GM23338 (cell line): ENCODE data around the gene FBXL19.

Experiments
- CREB1 ChIP-seq: fragments of 250-450 bp; sonication (Bioruptor Pico); IDR thresholded peaks from 2 replicates; pipeline ENCODE4 v1.5.0; 2020; ENCODE audit warnings: low read depth, mild to moderate bottlenecking, moderate library complexity
- EZH2 ChIP-seq: fragments of 200-600 bp; sonication (generic); IDR thresholded peaks from one replicate; pipeline ENCODE4 v1.8.0; 2017; ENCODE audit warnings: antibody characterized with exemption, mild to moderate bottlenecking, low read depth; ENCODE audit not compliant: unreplicated experiment
- EZH2phosphoT487 ChIP-seq: fragments of 200-600 bp; sonication (generic); IDR thresholded peaks from one replicate; pipeline ENCODE4 v1.8.1; 2018; ENCODE audit warnings: antibody characterized with exemption; ENCODE audit not compliant: unreplicated experiment
- NANOG ChIP-seq: IDR thresholded peaks from 2 replicates; pipeline ENCODE4 v1.6.1; 2016; ENCODE audit warnings: antibody characterized with exemption, borderline replicate concordance
- POLR2AphosphoS5 ChIP-seq: IDR thresholded peaks from 2 replicates; pipeline ENCODE4 v1.6.1; 2016; ENCODE audit warnings: antibody characterized with exemption, low read depth
- ZNF331 ChIP-seq: fragments of 250-450 bp; sonication (Bioruptor Pico); IDR thresholded peaks from 2 replicates; pipeline ENCODE4 v1.5.0; 2020; ENCODE audit warnings: low read depth, mild to moderate bottlenecking, moderate library complexity
- TF ChIP-seq, protein P1 (sequence below), 2 experiments: fragments of 200-600 bp in 1 of 2; sonication (generic) in 1 of 2; conservative IDR thresholded peaks; 2 replicates each; pipeline versions ENCODE4 v1.5.1 to v1.6.1; 2016 to 2017; ENCODE audit warnings: antibody characterized with exemption in 2 of 2, low read depth in 2 of 2, mild to moderate bottlenecking in 2 of 2, moderate library complexity in 1 of 2
- TF ChIP-seq, protein P2 (sequence below): IDR thresholded peaks from one replicate; pipeline ENCODE4 v1.6.1; 2018; ENCODE audit warnings: antibody characterized with exemption; ENCODE audit not compliant: unreplicated experiment

DNA sequence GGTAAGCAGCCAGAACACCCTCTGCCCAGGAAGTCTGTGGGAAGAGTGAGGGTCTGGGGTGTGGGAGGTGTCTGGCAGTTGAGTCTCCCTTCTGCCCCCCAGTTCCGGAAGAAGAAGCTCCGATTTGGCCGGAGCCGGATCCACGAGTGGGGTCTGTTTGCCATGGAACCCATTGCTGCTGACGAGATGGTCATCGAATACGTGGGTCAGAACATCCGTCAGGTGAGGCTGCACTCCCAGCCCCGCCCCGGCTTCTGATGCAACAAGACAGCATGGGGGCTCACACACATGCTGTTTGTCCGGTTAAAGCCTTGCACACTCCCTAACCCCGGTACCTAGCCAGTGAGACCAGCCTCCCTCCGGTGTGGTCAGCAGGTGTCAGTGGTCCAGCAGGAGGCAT is 57.6 kb downstream of the FBXL19 start:
- TF ChIP-seq, protein P1, sequence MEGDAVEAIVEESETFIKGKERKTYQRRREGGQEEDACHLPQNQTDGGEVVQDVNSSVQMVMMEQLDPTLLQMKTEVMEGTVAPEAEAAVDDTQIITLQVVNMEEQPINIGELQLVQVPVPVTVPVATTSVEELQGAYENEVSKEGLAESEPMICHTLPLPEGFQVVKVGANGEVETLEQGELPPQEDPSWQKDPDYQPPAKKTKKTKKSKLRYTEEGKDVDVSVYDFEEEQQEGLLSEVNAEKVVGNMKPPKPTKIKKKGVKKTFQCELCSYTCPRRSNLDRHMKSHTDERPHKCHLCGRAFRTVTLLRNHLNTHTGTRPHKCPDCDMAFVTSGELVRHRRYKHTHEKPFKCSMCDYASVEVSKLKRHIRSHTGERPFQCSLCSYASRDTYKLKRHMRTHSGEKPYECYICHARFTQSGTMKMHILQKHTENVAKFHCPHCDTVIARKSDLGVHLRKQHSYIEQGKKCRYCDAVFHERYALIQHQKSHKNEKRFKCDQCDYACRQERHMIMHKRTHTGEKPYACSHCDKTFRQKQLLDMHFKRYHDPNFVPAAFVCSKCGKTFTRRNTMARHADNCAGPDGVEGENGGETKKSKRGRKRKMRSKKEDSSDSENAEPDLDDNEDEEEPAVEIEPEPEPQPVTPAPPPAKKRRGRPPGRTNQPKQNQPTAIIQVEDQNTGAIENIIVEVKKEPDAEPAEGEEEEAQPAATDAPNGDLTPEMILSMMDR (conservative IDR thresholded peaks at IDR 0.05; ENCODE audit: low read depth in 2 of 2), result no peak
- TF ChIP-seq EZH2 (no peak), POLR2AphosphoS5 (no peak), NANOG (no peak), EZH2phosphoT487 (no peak), ZNF331 (CRISPR knock-in tag) (no peak), CREB1 (CRISPR knock-in tag) (no peak)
- TF ChIP-seq, protein P2, sequence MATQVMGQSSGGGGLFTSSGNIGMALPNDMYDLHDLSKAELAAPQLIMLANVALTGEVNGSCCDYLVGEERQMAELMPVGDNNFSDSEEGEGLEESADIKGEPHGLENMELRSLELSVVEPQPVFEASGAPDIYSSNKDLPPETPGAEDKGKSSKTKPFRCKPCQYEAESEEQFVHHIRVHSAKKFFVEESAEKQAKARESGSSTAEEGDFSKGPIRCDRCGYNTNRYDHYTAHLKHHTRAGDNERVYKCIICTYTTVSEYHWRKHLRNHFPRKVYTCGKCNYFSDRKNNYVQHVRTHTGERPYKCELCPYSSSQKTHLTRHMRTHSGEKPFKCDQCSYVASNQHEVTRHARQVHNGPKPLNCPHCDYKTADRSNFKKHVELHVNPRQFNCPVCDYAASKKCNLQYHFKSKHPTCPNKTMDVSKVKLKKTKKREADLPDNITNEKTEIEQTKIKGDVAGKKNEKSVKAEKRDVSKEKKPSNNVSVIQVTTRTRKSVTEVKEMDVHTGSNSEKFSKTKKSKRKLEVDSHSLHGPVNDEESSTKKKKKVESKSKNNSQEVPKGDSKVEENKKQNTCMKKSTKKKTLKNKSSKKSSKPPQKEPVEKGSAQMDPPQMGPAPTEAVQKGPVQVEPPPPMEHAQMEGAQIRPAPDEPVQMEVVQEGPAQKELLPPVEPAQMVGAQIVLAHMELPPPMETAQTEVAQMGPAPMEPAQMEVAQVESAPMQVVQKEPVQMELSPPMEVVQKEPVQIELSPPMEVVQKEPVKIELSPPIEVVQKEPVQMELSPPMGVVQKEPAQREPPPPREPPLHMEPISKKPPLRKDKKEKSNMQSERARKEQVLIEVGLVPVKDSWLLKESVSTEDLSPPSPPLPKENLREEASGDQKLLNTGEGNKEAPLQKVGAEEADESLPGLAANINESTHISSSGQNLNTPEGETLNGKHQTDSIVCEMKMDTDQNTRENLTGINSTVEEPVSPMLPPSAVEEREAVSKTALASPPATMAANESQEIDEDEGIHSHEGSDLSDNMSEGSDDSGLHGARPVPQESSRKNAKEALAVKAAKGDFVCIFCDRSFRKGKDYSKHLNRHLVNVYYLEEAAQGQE, result no peak
